Large intestine (tissue), 12 donors: Measurements from ENCODE around the gene KRTAP19-6. TPM values are rescaled to one million over a fixed set of nuclear protein-coding genes. Genes with fewer than 3 reads are reported as not detected.

Source experiments
- DNase-seq, 2 donors: peaks; one replicate each; pipeline versions ENCODE4 v3.0.0 to v3.0.0-alpha.2; 2013
- H3K27ac ChIP-seq: one replicate; pipeline ENCODE4 v1.5.1; 2013; ENCODE audit warnings: low read length
- H3K27me3 ChIP-seq: 2 replicates; pipeline ENCODE4 v1.6.1; 2013; ENCODE audit warnings: low read length; ENCODE audit not compliant: control insufficient read depth, insufficient read depth
- H3K36me3 ChIP-seq: 2 replicates; pipeline ENCODE4 v1.6.1; 2013; ENCODE audit warnings: low read length; ENCODE audit not compliant: control insufficient read depth, insufficient read depth
- H3K4me1 ChIP-seq: one replicate; pipeline ENCODE4 v1.6.1; 2013; ENCODE audit warnings: low read length; ENCODE audit not compliant: control insufficient read depth, insufficient read depth
- H3K4me3 ChIP-seq: one replicate; pipeline ENCODE4 v1.5.1; 2013; ENCODE audit warnings: low read length
- H3K9me3 ChIP-seq: one replicate; pipeline ENCODE4 v1.6.1; 2013; ENCODE audit warnings: mild to moderate bottlenecking, low read depth, low read length, moderate library complexity; ENCODE audit not compliant: control insufficient read depth
- WGBS: methylation state at CpG from one replicate; pipeline ENCODE4 v1.1.5; 2013; ENCODE audit warnings: low lambda C conversion rate; ENCODE audit not compliant: insufficient coverage; 5-methylcytosine and 5-hydroxymethylcytosine counted together
- long read RNA-seq, 11 donors: transcript quantifications; one replicate each; lab custom pipeline, GENCODE V29; 2026
- polyA plus RNA-seq: library from polyadenylated mRNA; unstranded; fragments of 120-200 nt; gene quantifications from one replicate; pipeline ENCODE4 v1.2.1, GENCODE V29; 2013

KRTAP19-6 gene, protein sequence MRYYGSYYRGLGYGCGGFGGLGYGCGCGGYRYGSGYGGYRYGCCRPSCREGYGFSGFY
- not detected for polyA plus RNA-seq
- long read RNA-seq, donor 1 = 0 reads
- long read RNA-seq, donor 2 = 0 reads
- long read RNA-seq, donor 3 = 0 reads
- long read RNA-seq, donor 4 = 0 reads
- long read RNA-seq, donor 5 = 0 reads
- long read RNA-seq, donor 6 = 0 reads
- long read RNA-seq, donor 7 = 0 reads
- long read RNA-seq, donor 8 = 0 reads
- long read RNA-seq, donor 9 = 0 reads
- long read RNA-seq, donor 10, partial matches to known transcripts = 0 of 1 reads
- long read RNA-seq, donor 10, other reads (novel, unspliced or antisense) = 0 of 1 reads
- long read RNA-seq, donor 11 = 0 reads

- Histone ChIP-seq H3K4me3 (no peak within 1 kb of the TSS), H3K9me3 (peaks cover 3% of the 10 kb centered on the region), H3K4me1 (no peaks in the 10 kb centered on the region), H3K27ac (no peak within 1 kb of the TSS), H3K36me3 (no peaks in the 10 kb centered on the region), H3K27me3 (no peaks in the 10 kb centered on the region)
- no peak for DNase-seq
- WGBS = no CpG with 5 or more reads among the region's 1 CpG
Measured at GRCh38 chr21:30541764-30542163, at the start of gene KRTAP19-6. KRTAP19-6 (minus strand) TSS chr21:30541864; CDS start chr21:30541833, 31 bp downstream.

DNA sequence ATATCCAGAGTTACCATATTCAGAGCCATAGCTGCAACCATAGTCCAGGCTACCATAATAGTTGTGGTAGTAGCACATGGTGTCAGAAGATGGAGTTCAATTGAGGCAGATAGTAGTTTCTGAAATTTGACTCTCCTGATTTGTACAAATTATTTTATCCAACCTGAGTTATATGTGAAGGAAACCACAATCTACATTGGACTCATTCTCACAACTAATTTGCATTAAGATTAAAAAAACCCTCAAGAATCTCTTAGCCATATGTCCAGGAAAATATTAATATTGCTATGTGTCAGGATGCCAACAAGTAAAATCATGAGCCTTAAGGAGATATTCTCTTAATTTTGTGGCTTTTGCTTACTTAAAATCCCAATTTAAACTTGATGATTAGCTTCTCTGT is 48.6 kb upstream of the KRTAP19-6 start, which contains the start of gene KRTAP22-2:
KRTAP22-2 (minus strand) TSS at position 101 of the 400 bp plus-strand sequence.
- no peak within 1 kb of the TSS for H3K4me3 ChIP-seq

DNA sequence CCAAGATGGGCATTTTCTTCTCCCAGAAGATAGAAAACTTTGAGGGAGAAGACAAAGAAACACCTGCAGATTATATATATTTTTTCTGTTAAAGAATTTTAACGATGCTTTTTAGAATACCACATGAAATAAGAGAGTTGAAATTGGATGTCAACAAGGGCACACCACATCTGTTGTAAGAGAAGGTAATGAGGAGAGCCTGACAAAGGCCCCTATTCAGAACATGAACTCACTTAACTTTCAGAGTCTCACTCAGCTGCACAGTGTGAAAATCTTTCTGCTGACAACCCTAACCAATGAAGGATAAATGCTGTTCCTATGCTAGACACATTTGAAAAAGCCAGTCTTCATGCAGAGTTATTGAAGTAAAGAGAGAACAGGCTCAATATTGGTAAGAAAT is 41.2 kb upstream of the KRTAP19-6 start:
- 100% methylated on average over 1 of the region's 1 CpG for WGBS
- H3K36me3 ChIP-seq = no peaks in the 10 kb centered on the region
- no peaks in the 10 kb centered on the region for H3K27me3 ChIP-seq
- no peak for DNase-seq
- H3K4me1 ChIP-seq = no peaks in the 10 kb centered on the region
- H3K9me3 ChIP-seq = no peaks in the 10 kb centered on the region
- H3K4me3 ChIP-seq = no peak overlapping the region
- H3K27ac ChIP-seq = no peak overlapping the region

More for the DNA sequence above, 48.6 kb upstream of the KRTAP19-6 start, which contains the start of gene KRTAP22-2:
- Histone ChIP-seq H3K9me3 (peaks cover 2% of the 10 kb centered on the region), H3K27me3 (no peaks in the 10 kb centered on the region), H3K36me3 (no peaks in the 10 kb centered on the region), H3K27ac (no peak within 1 kb of the TSS), H3K4me1 (no peaks in the 10 kb centered on the region)
- no peak for DNase-seq

GRCh38 chr21:30580132-30580531 is 38.5 kb upstream of the KRTAP19-6 start:
- WGBS = no CpG with 5 or more reads among the region's 3 CpGs
- Histone ChIP-seq H3K9me3 (no peaks in the 10 kb centered on the region), H3K27me3 (no peaks in the 10 kb centered on the region), H3K27ac (no peak overlapping the region), H3K4me3 (no peak overlapping the region), H3K36me3 (no peaks in the 10 kb centered on the region), H3K4me1 (no peaks in the 10 kb centered on the region)
- no peak for DNase-seq

- H3K36me3 ChIP-seq = no peaks in the 10 kb centered on the region
- H3K27ac ChIP-seq = no peak overlapping the region
- WGBS = no CpG with 5 or more reads among the region's 1 CpG
- no peaks in the 10 kb centered on the region for H3K9me3 ChIP-seq
- no peak overlapping the region for H3K4me3 ChIP-seq
- no peak for DNase-seq
- H3K27me3 ChIP-seq = no peaks in the 10 kb centered on the region
- H3K4me1 ChIP-seq = no peaks in the 10 kb centered on the region
Measured at GRCh38 chr21:30579346-30579745, 37.7 kb upstream of the KRTAP19-6 start.

- DNase-seq = no peak
- Histone ChIP-seq H3K4me3 (no peak overlapping the region), H3K9me3 (no peaks in the 10 kb centered on the region), H3K27me3 (no peaks in the 10 kb centered on the region), H3K4me1 (no peaks in the 10 kb centered on the region), H3K36me3 (no peaks in the 10 kb centered on the region), H3K27ac (no peak overlapping the region)
Measured at GRCh38 chr21:30577766-30578165, 36.1 kb upstream of the KRTAP19-6 start.

- H3K4me3 ChIP-seq = no peak overlapping the region
- no peak overlapping the region for H3K27ac ChIP-seq
- DNase-seq = no peak
- no peaks in the 10 kb centered on the region for H3K27me3 ChIP-seq
- H3K4me1 ChIP-seq = no peaks in the 10 kb centered on the region
- H3K9me3 ChIP-seq = no peaks in the 10 kb centered on the region
- H3K36me3 ChIP-seq = no peaks in the 10 kb centered on the region
Measured at GRCh38 chr21:30567617-30568016, 26.0 kb upstream of the KRTAP19-6 start.

GRCh38 chr21:30563630-30564029 is 22.0 kb upstream of the KRTAP19-6 start:
- 100% methylated on average over 1 of the region's 2 CpGs for WGBS
- Histone ChIP-seq H3K27ac (no peak overlapping the region), H3K4me3 (no peak overlapping the region)

DNA sequence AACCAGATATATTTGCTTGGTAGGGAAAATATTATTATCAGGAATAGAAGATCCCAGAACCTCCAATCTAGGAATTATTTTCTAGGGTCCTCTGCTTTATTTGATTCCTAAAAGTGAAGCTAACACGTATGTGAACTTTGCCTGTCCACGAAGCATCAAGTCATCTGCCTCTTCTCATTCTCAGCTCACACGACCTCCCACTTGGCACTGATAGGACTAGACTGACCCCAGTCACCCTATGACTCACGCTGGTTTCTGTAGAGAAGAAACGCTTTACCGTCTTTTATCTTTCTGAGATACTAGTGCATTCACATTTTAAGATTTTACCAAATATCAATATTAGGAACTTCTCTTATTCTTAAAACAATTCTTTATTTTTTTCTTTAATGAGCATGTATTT is 21.4 kb upstream of the KRTAP19-6 start:
- Histone ChIP-seq H3K27me3 (no peaks in the 10 kb centered on the region), H3K4me3 (no peak overlapping the region), H3K4me1 (no peaks in the 10 kb centered on the region), H3K36me3 (no peaks in the 10 kb centered on the region), H3K9me3 (no peaks in the 10 kb centered on the region), H3K27ac (no peak overlapping the region)
- WGBS = 30% methylated on average over 2 of the region's 6 CpGs
- DNase-seq = no peak

More at GRCh38 chr21:30563630-30564029, 22.0 kb upstream of the KRTAP19-6 start:
- H3K4me1 ChIP-seq = no peaks in the 10 kb centered on the region
- no peaks in the 10 kb centered on the region for H3K27me3 ChIP-seq
- DNase-seq = no peak
- no peaks in the 10 kb centered on the region for H3K9me3 ChIP-seq
- no peaks in the 10 kb centered on the region for H3K36me3 ChIP-seq

- Histone ChIP-seq H3K27ac (no peak overlapping the region), H3K4me3 (no peak overlapping the region), H3K4me1 (no peaks in the 10 kb centered on the region), H3K36me3 (no peaks in the 10 kb centered on the region), H3K9me3 (no peaks in the 10 kb centered on the region), H3K27me3 (no peaks in the 10 kb centered on the region)
- WGBS = 100% methylated on average over 1 of the region's 2 CpGs
- DNase-seq = no peak
Measured at GRCh38 chr21:30561957-30562356, 20.3 kb upstream of the KRTAP19-6 start.

- DNase-seq = no peak
- 57% methylated on average over 1 of the region's 2 CpGs for WGBS
- H3K4me3 ChIP-seq = no peak within 1 kb of the TSS
Measured at GRCh38 chr21:30561264-30561895, 19.7 kb upstream of the KRTAP19-6 start, which contains the start of gene KRTAP19-7. KRTAP19-7 (minus strand) TSS chr21:30561314; CDS start chr21:30561289, 25 bp downstream.

More at GRCh38 chr21:30561264-30561895, 19.7 kb upstream of the KRTAP19-6 start, which contains the start of gene KRTAP19-7:
- Histone ChIP-seq H3K36me3 (no peaks in the 10 kb centered on the region), H3K27me3 (no peaks in the 10 kb centered on the region), H3K9me3 (no peaks in the 10 kb centered on the region), H3K27ac (no peak within 1 kb of the TSS), H3K4me1 (no peaks in the 10 kb centered on the region)
